Measurements from ENCODE around the gene TGFBR2.

TGFBR2 gene

GRCh38 chr3:30682434-30683155 lies 76.2 kb downstream of the TGFBR2 start:
- H3K27me3 ChIP-seq (ENCODE audit: low read length), result no peaks in the 10 kb centered on the region
- no peaks in the 10 kb centered on the region for H4K20me1 ChIP-seq (ENCODE audit: low read depth, low read length)
- no peak overlapping the region for H3K4me3 ChIP-seq (ENCODE audit: insufficient read depth, low read length, poor library complexity, severe bottlenecking)
- no peak overlapping the region for H3K27ac ChIP-seq (ENCODE audit: low read depth, low read length)
- no peak overlapping the region for H2AFZ ChIP-seq (ENCODE audit: low read depth, low read length, severe bottlenecking)
- no peak overlapping the region for H3K4me2 ChIP-seq (ENCODE audit: low read depth, low read length, poor library complexity, severe bottlenecking)
- no peaks in the 10 kb centered on the region for H3K79me2 ChIP-seq (ENCODE audit: insufficient read depth, low read length)
- H3K36me3 ChIP-seq (ENCODE audit: low read length), result peaks cover 4% of the 10 kb centered on the region; the same call in 1 of the 2 replicates
- H3F3A ChIP-seq (ENCODE audit: insufficient read depth), result no peaks in the 10 kb centered on the region
- no peaks in the 10 kb centered on the region for H3K9me2 ChIP-seq (replicated peaks; ENCODE audit: insufficient read depth, low read length)
- H3K9ac ChIP-seq (ENCODE audit: low read length), result no peak overlapping the region
- TF ChIP-seq CTCF (IDR thresholded peaks at IDR 0.05; ENCODE audit: insufficient read depth, low read length, poor library complexity, severe bottlenecking) (no peak), EZH2phosphoT487 (conservative IDR thresholded peaks at IDR 0.05; ENCODE audit: low read length) (no peak)
- no peaks in the 10 kb centered on the region for H3K9me3 ChIP-seq (ENCODE audit: insufficient read depth, low read length)

GRCh38 chr3:30683769-30684168 lies 77.4 kb downstream of the TGFBR2 start:
- Histone ChIP-seq H3K9ac (ENCODE audit: low read length) (no peak overlapping the region), H3K4me3 (ENCODE audit: insufficient read depth, low read length, poor library complexity, severe bottlenecking) (no peak overlapping the region), H3F3A (ENCODE audit: insufficient read depth) (no peaks in the 10 kb centered on the region), H3K4me2 (ENCODE audit: low read depth, low read length, poor library complexity, severe bottlenecking) (no peak overlapping the region), H3K79me2 (ENCODE audit: insufficient read depth, low read length) (no peaks in the 10 kb centered on the region), H4K20me1 (ENCODE audit: low read depth, low read length) (no peaks in the 10 kb centered on the region), H3K36me3 (ENCODE audit: low read length) (no peaks in the 10 kb centered on the region), H3K9me2 (replicated peaks; ENCODE audit: insufficient read depth, low read length) (no peaks in the 10 kb centered on the region), H2AFZ (ENCODE audit: low read depth, low read length, severe bottlenecking) (no peak overlapping the region), H3K27me3 (ENCODE audit: low read length) (no peaks in the 10 kb centered on the region), H3K9me3 (ENCODE audit: insufficient read depth, low read length) (no peaks in the 10 kb centered on the region), H3K27ac (ENCODE audit: low read depth, low read length) (no peak overlapping the region)
- TF ChIP-seq CTCF (IDR thresholded peaks at IDR 0.05; ENCODE audit: insufficient read depth, low read length, poor library complexity, severe bottlenecking), result no peak

- no peak for TF ChIP-seq EZH2phosphoT487 (conservative IDR thresholded peaks at IDR 0.05; ENCODE audit: low read length)
- no peak for TF ChIP-seq CTCF (IDR thresholded peaks at IDR 0.05; ENCODE audit: insufficient read depth, low read length, poor library complexity, severe bottlenecking)
- Histone ChIP-seq H3K79me2 (ENCODE audit: insufficient read depth, low read length) (no peaks in the 10 kb centered on the region), H3K4me3 (ENCODE audit: insufficient read depth, low read length, poor library complexity, severe bottlenecking) (no peak overlapping the region), H3F3A (ENCODE audit: insufficient read depth) (no peaks in the 10 kb centered on the region), H3K36me3 (ENCODE audit: low read length) (0 out of 2 replicates have a peak, but pooled peaks cover 3% of the 10 kb centered on the region), H3K27ac (ENCODE audit: low read depth, low read length) (no peak overlapping the region), H3K27me3 (ENCODE audit: low read length) (no peaks in the 10 kb centered on the region), H3K9ac (ENCODE audit: low read length) (no peak overlapping the region), H4K20me1 (ENCODE audit: low read depth, low read length) (no peaks in the 10 kb centered on the region), H3K9me3 (ENCODE audit: insufficient read depth, low read length) (no peaks in the 10 kb centered on the region), H3K9me2 (replicated peaks; ENCODE audit: insufficient read depth, low read length) (no peaks in the 10 kb centered on the region), H2AFZ (ENCODE audit: low read depth, low read length, severe bottlenecking) (no peak overlapping the region), H3K4me2 (ENCODE audit: low read depth, low read length, poor library complexity, severe bottlenecking) (no peak overlapping the region)
Measured at GRCh38 chr3:30684356-30684755, 78.0 kb downstream of the TGFBR2 start.

All from SU-DHL-6 (cell line).